ENCODE results near the gene KIAA1217.

Gene KIAA1217

DNA sequence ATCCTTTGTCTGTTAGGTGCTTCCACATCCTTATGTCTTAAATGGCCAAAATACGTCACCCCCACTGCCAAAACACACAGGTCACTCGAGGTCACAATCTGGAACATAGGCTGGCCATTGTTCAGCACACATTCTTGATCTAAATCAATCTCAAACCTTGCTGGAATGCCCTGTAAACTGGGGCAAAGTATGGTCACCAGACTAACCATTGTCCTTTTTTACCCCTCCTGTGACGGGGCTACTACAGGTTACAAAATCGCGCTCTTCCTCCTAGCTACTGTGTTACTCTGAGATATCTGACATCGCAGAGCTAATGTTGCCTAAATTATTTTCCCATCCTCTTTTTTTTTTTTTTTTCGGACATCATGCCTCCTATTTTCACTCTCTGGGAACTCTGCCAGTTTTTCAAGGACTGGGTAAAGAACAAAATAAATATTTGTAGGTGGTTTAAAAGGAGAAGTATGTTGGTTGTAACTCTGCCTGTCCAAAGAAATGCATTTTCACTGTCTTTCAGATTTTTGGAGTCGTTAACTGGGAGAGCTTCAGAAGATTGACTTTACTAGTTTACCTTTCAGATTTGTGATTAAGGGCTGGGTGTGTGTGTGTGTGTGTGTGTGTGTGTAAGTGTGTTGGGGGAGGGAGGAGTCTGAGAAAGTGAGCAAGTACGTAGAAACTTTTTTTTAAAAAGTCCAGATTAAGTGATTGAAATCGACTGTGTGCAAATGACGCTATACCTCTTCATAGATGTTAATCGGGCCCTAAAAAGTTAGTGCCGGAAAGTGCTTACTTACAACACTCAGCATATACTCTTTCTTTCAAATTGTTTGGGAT lies 942 bp upstream of the KIAA1217 start:
- no peak for DNase-seq

DNA sequence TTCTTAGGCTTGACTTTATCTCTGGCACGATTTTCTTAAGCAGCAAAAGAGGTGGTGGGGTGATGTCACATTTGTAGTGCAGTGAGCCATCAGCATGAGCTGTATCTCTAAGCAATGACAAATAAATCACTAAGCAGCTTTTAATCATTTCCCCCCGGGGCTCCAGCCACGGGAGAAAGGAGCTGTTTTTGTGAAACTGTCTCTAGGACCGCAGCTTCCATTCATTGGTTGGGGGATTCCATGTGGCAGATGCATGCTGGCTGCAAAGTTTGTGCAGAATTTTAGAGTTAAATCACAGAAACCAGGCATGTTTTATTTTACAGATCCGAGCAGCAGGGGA lies 464 bp downstream of the KIAA1217 start:
- DNase-seq: no peak

DNA sequence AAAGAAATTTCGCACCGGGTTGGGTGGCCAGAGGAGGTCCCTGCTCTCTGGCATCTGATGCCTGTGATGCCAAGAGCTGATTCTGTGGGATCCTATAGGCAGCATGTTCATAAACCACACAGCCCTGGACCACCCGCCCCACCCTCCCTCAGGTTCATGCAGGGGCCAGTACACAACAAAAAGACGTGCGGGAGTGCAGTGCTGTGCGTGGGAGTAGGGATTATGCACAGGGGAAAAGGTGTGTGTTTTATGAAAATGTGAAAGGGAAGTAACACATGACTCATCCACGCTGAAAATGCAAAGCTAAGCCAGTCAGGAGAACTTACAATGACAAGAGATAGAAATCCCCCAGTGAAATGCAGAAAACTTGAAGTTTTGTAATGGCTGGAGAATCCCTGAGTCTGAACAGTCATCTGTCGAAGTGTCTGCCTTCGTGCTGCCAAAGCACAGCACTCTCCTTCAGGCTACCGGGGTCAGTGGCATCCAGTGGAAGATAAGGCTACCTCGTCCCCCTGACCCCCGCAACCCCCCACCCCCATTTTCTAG lies 1.1 kb downstream of the KIAA1217 start:
- DNase-seq: no peak

DNA sequence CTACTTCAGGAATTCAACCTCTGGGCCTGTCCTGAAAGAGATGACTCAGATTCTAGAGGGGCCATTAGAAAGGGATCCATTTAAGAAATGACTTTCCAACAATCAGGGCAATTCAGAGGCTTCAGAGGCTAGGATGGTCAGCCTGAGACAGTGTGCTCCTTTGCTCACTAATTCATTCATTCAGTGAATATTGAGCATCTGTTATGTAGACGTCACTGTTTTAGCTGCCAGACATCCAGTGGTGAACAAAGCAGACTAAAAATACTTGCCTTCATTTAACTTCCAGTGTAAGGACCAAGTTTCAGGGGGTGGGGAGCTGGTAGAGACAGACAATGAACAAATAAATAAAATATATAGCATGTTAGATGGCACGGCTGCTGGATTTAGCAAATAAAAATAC lies 1.6 kb downstream of the KIAA1217 start:
- no peak for DNase-seq

DNA sequence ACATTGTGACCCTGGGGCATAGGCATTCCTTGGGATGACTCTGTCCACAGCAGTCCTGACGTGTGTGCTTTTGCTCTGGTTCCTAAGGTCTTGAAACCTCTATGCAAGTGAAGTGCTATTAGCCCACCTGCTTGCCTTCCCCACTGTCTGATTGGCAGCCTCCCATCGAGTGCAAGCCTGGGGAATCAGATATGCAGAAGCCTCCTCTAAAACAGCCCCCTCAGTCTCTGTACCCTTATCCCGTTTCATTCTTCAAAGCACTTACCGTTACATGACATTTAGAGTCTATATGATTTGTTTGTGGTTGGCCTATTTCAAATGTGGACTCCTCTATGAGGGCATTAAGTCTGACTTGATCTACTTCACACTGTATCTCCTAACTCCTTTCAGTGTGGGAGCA lies 4.3 kb downstream of the KIAA1217 start:
- DNase-seq: no peak

DNA sequence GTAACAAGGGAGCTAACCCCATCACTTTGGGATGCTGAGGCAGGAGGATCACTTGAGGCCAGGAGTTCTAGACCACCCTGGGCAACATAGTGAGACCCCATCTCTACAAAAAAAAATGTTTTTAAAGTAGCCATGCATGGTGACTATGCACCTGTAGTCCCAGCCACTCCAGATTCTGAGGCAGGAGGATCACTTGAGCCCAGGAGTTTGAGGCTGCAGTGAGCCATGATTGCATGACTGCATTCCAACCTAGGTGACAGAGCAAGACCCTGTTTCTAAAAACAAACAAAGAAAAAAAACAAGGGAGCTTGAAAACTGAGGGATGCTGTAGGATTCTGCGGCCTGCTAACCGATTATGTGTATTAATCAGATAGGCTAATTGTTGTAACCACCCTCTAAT lies 4.9 kb downstream of the KIAA1217 start:
- DNase-seq: no peak

DNA sequence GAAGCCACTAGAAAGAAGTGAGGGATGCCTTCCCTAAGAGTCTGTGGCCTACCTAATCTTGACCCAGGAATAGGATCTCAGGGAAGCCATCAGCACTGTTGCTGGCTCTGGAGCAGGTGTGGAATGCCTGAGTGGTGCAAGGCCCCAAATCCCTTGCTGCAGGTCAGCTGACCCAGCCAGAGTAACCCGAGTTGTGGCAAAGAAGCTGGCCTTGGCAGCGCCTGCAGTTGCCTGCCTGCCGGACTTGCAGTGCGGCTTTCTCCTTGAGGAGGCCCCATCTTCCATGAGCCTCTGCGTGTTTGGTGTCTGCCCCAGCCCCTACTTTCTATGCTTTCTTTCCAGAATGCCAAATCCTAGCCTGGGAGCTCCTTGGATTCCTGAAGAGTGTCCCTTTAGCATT lies 5.8 kb downstream of the KIAA1217 start:
- no peak for DNase-seq

DNA sequence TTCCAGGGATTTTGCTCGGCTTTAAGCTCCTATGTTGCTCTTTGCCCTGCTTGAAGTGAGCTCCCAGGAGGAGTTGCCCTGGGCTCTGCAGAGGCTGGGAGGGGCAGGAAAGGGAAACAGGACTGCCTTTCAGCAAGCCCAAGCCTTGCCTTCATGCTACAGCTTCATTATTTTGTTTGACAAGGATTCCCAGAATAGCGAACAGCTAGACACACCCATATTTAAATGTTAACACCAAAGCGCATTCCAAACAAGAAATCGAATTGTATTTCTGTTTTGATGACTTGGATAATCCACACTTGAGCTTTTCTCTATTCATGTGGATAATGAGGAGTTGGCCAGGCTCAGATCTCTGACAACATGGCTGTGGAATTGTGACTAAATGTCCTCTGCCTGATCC lies 6.3 kb downstream of the KIAA1217 start:
- DNase-seq: no peak

DNA sequence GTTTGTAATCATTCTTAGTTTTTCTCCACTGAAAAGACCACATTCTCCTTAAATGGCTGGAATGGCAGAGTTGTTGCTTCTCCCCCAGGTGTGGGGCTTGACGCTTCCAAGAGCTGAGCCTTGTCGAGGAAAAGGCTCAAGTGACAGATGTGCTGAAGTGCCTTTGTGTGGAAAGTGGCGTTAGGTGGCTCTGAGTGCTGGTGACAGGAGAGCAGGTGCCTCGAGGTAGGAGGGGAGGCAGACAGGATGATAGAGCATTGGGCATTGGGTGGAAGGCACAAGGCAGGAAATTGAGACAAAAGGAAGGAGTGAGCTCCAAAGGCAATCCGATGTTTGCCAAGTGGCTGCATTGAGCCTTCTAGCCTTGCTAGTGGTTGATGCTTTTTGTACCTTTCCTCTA lies 6.7 kb downstream of the KIAA1217 start:
- DNase-seq: no peak

DNA sequence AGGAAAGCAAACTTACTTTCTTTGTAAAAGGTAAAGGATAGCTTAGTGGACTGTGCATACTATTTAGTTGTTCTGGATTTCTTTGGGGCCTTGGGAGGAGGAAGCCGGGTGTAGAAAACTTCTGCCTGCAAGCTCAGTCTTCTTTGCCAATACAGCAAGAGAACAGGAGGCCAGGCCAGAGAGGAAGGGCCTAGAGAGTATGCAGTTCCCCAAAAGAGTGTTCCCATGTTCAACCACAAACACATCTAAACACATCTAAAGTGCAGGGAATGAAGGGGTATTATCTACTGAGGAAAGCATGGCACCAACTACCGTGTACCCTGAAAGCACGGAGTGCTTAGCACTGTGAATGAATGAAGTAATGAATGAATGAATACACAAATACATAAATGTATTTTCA lies 11.0 kb downstream of the KIAA1217 start:
- no peak for DNase-seq

DNA sequence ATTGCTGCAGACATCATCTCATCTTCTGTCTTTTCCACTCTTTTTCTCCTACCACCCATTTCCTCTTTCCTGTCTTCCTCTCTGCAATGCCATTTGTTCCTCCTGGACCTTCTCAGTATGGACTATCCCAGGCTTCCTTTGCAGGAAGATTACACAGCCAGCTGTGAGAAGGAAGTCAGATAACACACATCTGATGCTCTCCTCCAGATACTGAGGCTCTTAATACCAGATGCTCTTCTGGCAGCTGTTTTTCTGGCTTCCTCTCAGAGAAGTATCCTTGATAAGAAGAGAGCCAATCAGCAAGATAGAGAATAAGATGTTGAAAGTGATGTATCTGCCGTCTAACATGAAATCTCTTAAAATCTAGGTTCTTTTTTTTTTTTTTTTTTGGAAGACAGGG lies 14.4 kb downstream of the KIAA1217 start:
- no peak for DNase-seq

DNA sequence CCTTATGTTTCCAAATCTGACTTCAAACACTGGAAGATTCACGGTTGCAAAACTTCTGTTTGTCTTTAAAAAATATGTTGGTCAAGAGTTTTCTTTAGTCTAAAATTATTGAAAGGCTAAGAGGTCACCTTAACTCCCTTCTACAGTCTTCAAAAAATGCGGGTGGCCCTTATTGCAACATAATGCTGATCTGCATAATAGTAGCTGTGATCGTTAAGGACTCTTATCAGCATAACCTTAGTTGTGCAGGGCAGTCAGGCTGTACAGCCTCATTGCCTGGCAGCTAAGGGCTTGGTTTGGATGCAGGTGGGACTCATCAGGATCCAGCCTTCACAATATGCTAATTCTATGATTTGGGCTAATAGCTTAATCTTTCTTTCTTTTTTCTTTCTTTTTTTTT lies 15.0 kb downstream of the KIAA1217 start:
- no peak for DNase-seq

DNA sequence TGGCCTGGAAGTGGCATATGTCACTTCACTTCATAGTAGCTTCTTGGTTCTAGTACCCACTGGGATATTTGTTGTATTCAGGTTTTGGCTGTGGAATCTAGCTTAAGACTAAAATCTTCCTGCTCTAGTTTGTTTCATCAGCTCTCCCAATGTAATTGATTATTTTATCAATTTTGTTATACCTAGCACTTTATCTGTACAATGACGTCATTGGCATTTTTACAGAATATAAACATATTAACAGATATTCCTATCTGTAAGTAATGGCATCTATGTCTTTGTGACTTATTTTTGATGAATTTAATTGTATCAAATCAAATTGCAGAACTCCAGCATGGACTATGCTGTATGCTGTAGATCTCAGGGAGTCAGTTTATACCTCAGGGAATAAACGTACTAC lies 19.7 kb downstream of the KIAA1217 start:
- DNase-seq: no peak

DNA sequence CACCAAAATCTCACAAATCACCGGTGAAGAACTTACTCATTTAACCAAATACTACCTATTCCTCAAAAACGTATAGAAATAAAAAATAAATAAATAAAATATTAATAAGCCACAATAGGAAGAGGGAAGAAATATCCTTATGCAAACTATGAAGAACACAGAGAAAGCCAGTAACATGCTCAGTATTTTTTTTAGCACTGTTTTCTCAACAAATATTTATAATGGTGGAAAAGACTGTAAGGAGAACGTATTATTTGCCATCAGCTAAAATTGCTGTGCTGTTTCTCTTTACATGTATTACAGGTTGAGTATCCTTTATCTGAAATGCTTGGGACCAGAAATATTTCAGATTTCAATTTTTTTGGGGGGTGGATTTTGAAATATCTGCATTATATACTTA lies 21.0 kb downstream of the KIAA1217 start:
- DNase-seq: no peak

DNA sequence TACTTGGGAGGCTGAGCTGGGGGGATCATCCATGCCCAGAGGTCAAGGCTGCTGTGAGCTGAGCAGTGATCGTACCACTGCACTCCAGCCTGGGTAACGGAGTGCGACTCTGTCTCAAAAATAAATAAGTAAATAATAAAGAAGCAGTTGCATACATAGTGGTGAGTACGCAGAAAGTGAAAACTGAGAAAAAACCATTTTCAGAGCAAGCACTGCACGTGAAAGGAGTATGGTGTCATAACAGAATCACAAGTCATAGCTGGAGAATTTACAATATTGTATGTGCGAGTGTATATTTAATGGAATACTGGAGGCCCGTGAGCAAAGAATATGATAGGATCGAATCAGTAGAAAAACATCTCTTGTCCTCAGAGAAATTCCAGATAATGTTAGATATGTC lies 22.3 kb downstream of the KIAA1217 start:
- no peak for DNase-seq

DNA sequence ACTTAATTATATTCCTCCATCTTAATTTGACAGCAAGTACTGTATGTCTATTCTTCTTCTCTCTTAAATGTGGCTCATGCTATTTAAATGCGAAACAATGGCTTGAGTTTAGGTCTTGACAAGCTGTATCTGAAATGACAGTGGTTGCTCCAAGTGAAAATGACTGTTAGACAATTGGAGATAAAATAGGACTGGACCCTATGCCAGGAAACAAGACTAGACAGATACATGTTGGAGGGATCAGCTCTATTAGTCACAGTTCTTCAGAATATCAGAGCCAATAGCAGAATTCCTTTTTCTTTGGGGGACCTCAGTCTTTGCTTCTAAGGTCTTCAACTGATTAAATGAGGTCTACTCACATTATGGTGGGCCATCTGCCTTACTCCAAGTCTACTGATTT lies 25.8 kb downstream of the KIAA1217 start:
- DNase-seq: no peak

DNA sequence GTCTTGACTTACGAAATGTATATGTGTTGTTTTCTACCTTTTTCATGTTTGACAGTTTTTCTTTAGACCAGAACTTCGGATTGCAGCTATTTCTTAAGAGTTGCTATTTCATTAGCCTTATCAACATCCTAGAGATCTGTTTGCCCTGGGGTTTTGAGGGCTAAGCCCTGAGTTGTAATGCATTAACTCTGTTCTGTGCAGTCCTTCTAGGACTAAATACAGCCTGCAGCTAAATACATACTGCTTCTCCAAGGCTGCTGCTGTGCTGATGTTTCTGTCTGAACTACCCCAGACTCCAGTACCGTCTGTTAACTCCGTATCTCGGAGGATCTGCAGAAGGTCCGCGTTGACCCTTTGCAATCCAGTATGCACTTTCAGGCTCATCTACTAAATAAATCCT lies 26.5 kb downstream of the KIAA1217 start:
- DNase-seq: no peak

DNA sequence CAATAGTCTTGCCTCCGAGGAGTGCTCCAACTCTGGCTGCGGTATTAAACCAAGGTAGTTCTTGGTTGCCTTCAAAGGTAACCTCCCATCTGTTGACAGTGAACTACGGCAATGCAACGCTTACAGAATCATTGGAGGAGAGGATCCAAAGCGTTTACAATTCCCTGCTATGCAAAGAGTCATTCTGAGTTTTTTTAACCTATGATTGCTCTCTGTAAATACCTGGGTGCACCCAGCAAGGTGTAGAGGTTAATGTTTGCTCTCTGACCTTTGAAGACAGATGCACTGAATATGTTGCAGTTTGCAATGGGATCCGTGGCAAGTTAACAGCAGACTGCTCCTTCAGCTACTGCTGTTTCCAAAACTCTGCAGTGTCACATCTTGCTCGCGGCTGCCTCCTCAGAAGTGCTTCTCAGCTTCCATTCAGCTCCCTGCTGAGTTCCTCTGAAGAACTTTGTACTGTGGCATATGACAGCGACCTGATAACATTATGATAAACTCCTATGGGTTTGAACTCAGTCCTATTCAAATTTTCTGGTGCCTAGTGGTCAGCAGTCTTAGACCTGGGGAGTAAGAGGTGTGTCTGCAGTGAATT lies 29.0 kb downstream of the KIAA1217 start:
- no peak for DNase-seq

DNA sequence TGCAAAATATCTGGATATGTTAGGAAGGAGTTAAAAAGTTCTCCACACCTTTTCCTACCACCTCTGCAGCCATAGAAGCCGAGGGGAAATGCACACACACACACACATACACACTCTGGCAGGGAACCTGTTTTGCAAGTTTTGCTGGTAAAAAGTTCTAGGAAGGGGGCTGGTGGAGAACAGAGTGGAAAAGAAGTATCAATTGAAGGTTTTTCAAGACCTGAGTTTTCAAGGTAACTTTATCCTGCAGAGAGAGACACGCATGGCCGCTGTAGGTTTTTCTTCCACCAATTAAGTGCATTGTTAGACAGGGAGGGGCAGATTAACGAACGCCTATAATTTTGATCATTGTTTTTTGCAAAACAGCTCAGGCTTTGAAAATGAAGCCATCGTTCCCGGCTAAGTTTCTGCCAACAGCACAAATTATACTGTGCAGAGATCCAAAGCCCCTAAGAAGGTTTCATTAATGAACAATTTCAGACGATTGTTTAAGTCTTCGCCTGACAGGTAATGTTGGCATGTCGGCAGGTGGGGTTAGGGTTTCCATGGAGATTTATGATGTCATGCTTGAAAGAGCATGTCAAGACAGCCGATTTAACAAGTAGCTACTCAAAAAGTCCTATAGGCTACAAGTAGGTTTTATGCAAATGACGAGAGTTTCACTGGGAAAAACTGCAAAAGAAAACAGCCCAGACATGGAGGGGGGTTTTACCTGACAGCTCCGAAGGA lies 29.7 kb downstream of the KIAA1217 start:
- DNase-seq: no peak

DNA sequence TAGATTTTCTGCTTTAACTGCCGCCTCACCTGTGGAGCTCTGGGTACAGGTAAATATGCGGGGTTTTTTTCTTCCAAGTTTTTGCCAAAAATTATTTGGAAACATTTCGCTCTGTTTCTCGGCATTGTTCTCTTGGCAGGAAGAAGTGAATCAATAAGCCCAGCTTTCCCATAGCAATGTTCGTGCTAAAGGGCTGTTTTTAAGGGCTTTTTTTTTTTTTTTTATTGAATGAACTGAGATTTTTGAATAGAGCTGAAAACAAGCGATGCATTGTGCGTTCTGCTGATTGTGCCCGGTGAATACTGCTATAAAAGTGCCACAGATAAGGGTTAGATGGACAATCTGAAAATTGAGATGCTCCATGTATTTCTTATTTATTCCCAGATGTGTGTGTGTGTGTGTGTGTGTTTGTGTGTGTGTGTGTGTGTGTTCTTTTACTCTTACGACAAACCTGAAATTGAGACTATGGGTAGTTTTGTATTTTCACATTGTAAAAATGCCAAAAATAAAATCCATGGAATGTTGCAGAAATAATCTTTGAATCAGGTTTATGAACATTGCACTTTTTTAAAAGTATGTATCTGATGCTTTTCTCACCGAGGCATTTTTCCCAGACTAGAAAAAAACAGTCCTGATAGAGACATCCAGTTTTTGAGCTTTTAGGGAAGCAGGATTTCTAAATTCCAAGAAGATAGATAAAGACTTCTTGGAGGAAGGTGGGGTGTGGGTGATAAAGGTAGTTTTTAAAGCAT lies 30.5 kb downstream of the KIAA1217 start:
- DNase-seq: no peak

DNA sequence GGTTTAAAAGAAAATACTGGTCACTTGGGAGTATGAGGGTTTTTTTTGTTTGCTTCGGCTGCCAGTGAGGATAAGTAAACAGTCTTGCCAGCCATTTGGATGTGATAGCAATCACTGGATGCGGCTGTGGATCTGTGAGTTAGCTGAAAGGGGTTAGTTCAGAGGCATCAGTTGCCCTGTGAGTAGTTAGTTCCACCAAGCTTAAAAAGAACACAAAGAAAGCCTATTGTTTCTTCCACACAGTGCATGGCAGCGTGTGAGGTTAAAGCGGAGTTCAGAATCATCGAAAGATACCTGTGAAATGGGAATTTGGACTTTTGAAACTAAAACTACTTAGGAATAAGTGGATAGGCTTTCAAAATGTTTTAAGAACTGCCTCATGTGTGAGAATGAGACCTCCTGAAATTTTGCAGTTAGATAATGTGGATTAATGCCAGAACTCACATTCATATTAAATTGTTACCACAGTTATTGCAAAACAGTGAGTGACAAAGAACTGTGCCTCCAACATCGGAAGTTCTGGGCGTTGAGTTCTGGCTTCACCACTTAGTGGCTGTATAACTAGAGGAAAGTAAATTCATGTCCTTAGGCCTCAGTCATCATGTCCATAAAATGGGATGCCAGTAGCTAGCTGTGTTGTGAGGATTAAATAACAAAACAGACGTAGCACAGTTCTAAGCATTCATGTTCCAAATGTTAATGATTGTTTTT lies 31.3 kb downstream of the KIAA1217 start:
- DNase-seq: no peak

DNA sequence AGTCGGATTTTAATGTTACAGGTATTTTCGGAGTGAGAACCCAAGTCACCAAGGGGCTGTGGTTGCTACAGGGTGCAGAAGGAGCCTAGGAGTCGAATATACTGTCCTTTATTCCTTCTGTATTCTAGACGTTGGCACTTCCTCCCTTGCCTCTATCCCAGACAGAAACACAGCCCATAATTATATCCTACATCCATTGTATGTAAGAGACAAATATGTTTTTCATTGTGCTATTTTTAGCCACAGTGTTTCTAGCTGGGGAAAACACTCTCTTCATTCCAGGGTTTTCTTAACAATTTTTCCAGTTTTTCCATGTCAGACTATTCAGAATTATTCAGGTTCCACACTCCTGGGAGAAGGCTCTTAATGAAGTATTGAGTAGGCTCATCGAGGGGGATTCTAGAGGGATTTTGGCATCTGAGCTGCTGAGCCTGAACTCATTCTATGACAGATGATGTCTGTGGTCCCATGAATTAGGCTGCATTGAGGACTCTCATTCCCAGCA lies 32.6 kb downstream of the KIAA1217 start:
- DNase-seq: no peak
